Fibroblast of lung (primary cell): ENCODE results near the gene CREB3. TPM values are rescaled to one million over a fixed set of nuclear protein-coding genes. Genes with fewer than 3 reads are reported as not detected.

Experiments used
- DNase-seq, 2 donors: peaks; one replicate each; pipeline versions ENCODE4 v3.0.0 to v3.0.0-alpha.2; 2010; ENCODE audit warnings: low read depth in 2 of 2
- H2AFZ ChIP-seq: 2 replicates; pipeline ENCODE4 v1.5.1; 2012; ENCODE audit warnings: low read length, control low read depth, inconsistent platforms
- H3K27ac ChIP-seq: 2 replicates; pipeline ENCODE4 v1.5.1; 2011; ENCODE audit warnings: low read length, control low read depth; ENCODE audit not compliant: insufficient read depth
- H3K27me3 ChIP-seq: 2 replicates; pipeline ENCODE4 v1.5.1; 2011; ENCODE audit warnings: mild to moderate bottlenecking, low read length; ENCODE audit not compliant: control insufficient read depth, insufficient read depth
- H3K36me3 ChIP-seq: 2 replicates; pipeline ENCODE4 v1.5.1; 2011; ENCODE audit warnings: low read length; ENCODE audit not compliant: control insufficient read depth, insufficient read depth
- H3K4me1 ChIP-seq: 2 replicates; pipeline ENCODE4 v1.5.1; 2011; ENCODE audit warnings: low read length; ENCODE audit not compliant: control insufficient read depth, insufficient read depth; ENCODE audit errors: extremely low read depth
- H3K4me2 ChIP-seq: 2 replicates; pipeline ENCODE4 v1.5.1; 2011; ENCODE audit warnings: low read length, control low read depth; ENCODE audit not compliant: insufficient read depth; ENCODE audit errors: extremely low read depth
- H3K4me3 ChIP-seq, 4 experiments: fragments of 200-600 bp in 1 of 4; sonication (generic) in 1 of 4; replicated peaks in 1 of 4; 2 replicates each; pipeline ENCODE4 v1.5.1; 2011 to 2016; ENCODE audit warnings: low read length in 4 of 4, low read depth in 3 of 4, mild to moderate bottlenecking in 3 of 4, control low read depth in 2 of 4, inconsistent platforms in 1 of 4, mixed read lengths in 1 of 4; ENCODE audit not compliant: insufficient read depth in 1 of 4; ENCODE audit errors: control extremely low read depth in 1 of 4
- H3K79me2 ChIP-seq: 2 replicates; pipeline ENCODE4 v1.5.1; 2012; ENCODE audit warnings: mild to moderate bottlenecking, low read length, inconsistent platforms; ENCODE audit not compliant: control insufficient read depth, insufficient read depth
- H3K9ac ChIP-seq: 2 replicates; pipeline ENCODE4 v1.5.1; 2011; ENCODE audit warnings: mild to moderate bottlenecking, low read length, control low read depth; ENCODE audit not compliant: insufficient read depth
- H3K9me3 ChIP-seq: 2 replicates; pipeline ENCODE4 v1.5.1; 2012; ENCODE audit warnings: low read depth, low read length; ENCODE audit not compliant: control insufficient read depth, insufficient read depth
- H4K20me1 ChIP-seq: 2 replicates; pipeline ENCODE4 v1.5.1; 2011; ENCODE audit warnings: low read length; ENCODE audit not compliant: control insufficient read depth, insufficient read depth; ENCODE audit errors: extremely low read depth
- EZH2 ChIP-seq: IDR thresholded peaks from 2 replicates; pipeline ENCODE4 v1.5.1; 2012; ENCODE audit warnings: low read length, control low read depth, mild to moderate bottlenecking; ENCODE audit errors: missing control alignments
- polyA plus RNA-seq, 2 donors: library from polyadenylated mRNA; depleted of rRNA in 1 of 2; stranded (reverse) in 1 of 2; unstranded in 1 of 2; fragments of >200 nt; gene quantifications; 2 replicates each; pipeline ENCODE4 v1.2.1, GENCODE V29; 2011 to 2012; ENCODE audit warnings: missing spikeins in 1 of 2
- total RNA-seq: library from RNA; depleted of rRNA; stranded (reverse); fragments of >200 nt; gene quantifications from 2 replicates; pipeline ENCODE4 v1.2.1, GENCODE V29; 2014
- TF ChIP-seq, protein P1 (sequence below), 2 donors: IDR thresholded peaks in 1 of 2; conservative IDR thresholded peaks in 1 of 2; 1 replicate in 1 of 2; 2 replicates in 1 of 2; pipeline ENCODE4 v1.5.1; 2011 to 2012; ENCODE audit warnings: low read length in 2 of 2, control low read depth in 1 of 2, inconsistent platforms in 1 of 2, low read depth in 1 of 2, mild to moderate bottlenecking in 1 of 2

CREB3 gene
- total and polyA plus RNA-seq, 2 donors (not counting 1 experiment from before 2014, with no cell fraction given) = 50.2 to 70.2 TPM

GRCh38 chr9:35685506-35685905 is 47.0 kb upstream of the CREB3 start:
- H3K27me3 ChIP-seq = no peaks in the 10 kb centered on the region
- H3K4me2 ChIP-seq = peak overlapping the region; percentile 4
- no peak overlapping the region for H3K9ac ChIP-seq
- no peak overlapping the region for H2AFZ ChIP-seq
- peaks cover 52% of the 10 kb centered on the region for H3K79me2 ChIP-seq
- H4K20me1 ChIP-seq = peaks cover 2% of the 10 kb centered on the region
- peaks cover 40% of the 10 kb centered on the region for H3K4me1 ChIP-seq
- H3K36me3 ChIP-seq = peaks cover 32% of the 10 kb centered on the region
- DNase-seq = no peak
- no peak overlapping the region for H3K27ac ChIP-seq
- H3K4me3 ChIP-seq = peak overlapping the region in 1 of 4 experiments; percentile 30
- no peaks in the 10 kb centered on the region for H3K9me3 ChIP-seq
- no peak for TF ChIP-seq EZH2
- TF ChIP-seq, protein P1, sequence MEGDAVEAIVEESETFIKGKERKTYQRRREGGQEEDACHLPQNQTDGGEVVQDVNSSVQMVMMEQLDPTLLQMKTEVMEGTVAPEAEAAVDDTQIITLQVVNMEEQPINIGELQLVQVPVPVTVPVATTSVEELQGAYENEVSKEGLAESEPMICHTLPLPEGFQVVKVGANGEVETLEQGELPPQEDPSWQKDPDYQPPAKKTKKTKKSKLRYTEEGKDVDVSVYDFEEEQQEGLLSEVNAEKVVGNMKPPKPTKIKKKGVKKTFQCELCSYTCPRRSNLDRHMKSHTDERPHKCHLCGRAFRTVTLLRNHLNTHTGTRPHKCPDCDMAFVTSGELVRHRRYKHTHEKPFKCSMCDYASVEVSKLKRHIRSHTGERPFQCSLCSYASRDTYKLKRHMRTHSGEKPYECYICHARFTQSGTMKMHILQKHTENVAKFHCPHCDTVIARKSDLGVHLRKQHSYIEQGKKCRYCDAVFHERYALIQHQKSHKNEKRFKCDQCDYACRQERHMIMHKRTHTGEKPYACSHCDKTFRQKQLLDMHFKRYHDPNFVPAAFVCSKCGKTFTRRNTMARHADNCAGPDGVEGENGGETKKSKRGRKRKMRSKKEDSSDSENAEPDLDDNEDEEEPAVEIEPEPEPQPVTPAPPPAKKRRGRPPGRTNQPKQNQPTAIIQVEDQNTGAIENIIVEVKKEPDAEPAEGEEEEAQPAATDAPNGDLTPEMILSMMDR (conservative IDR thresholded peaks at IDR 0.05 in 1 of 2, IDR thresholded peaks at IDR 0.05 in 1 of 2; ENCODE audit: low read depth in 1 of 2, low read length in 2 of 2) = no peak

DNA sequence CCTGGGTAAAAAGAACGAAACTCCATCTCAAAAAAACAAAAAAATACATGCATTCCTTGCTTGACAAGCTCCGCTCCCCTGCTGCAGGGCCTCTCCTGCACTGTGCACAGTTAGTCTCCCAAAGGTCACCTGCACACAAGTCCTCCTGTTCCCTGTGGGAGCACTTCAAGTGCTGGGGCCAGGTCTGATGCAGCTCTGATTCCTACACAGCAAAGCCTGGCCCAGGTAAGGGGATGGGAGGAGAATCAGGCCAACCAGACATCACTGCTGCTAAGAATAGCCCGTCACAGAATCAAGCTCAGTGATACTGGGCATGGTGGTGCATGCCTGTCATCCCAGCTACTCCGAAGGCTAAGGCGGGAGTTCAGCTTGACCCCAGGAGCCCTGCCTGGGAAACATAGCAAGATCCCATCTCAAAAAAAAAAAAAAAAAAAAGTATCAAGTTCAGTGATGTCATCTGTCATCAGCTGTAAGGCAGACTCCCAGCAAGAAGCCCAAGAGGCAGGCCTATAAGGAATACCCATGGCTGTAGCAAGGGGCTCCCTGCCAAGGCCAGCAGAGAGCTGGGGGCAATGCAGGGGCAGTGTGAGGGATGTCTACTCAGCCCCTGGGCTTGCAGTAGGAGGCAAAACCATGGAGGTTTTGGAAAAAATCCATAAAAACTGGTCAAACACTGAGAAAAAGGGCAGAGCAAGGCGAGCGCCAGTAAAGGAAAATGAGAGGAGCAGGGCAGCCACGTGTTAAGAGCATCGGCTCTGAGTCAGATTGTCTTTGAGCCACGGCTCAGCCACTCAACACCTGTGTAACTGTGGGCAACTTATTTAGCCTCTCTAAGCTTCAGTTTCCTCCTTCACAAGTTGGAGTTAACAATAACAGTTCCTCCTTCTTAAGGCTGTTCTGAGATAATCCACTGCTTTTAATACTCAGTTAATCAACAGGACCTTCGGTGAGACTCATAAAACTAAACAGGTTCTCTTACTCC is 46.0 kb upstream of the CREB3 start:
- Histone ChIP-seq H3K4me2 (peak overlapping the region; percentile 99), H3K36me3 (peaks cover 32% of the 10 kb centered on the region), H3K79me2 (peaks cover 52% of the 10 kb centered on the region), H3K9ac (no peak overlapping the region), H3K27me3 (no peaks in the 10 kb centered on the region), H3K4me3 (peak overlapping the region; percentile 57 to 99 (median 67)), H4K20me1 (peaks cover 2% of the 10 kb centered on the region), H3K4me1 (peaks cover 38% of the 10 kb centered on the region), H3K27ac (no peak overlapping the region), H3K9me3 (no peaks in the 10 kb centered on the region), H2AFZ (no peak overlapping the region)
- peak; percentile 71 to 74 for DNase-seq
- TF ChIP-seq EZH2 = no peak
- TF ChIP-seq, protein P1 (conservative IDR thresholded peaks at IDR 0.05 in 1 of 2, IDR thresholded peaks at IDR 0.05 in 1 of 2; ENCODE audit: low read depth in 1 of 2, low read length in 2 of 2) = no peak

DNA sequence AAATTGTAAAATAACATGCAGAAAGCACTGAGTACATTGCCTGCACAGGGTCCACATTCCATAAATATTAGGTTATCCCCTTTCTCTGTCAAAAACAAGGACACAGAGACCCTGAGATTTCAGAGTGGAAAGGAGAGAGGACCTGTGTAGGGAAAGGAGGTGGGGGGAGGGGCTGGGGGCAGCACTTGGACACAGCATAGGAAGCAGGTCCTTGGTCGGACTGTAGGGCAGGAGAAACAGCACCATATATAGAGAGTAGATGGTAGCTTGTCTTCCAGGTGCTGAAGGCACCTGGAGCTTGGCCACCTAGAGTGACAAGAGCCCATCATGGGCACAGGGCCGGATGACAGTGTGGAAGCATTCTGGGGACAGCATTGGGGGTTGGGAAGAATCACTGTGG is 45.2 kb upstream of the CREB3 start:
- H3K9ac ChIP-seq = no peak overlapping the region
- peaks cover 52% of the 10 kb centered on the region for H3K79me2 ChIP-seq
- no peak for DNase-seq
- peak overlapping the region; percentile 99 for H3K4me2 ChIP-seq
- H3K27me3 ChIP-seq = no peaks in the 10 kb centered on the region
- H3K27ac ChIP-seq = no peak overlapping the region
- peak overlapping the region; percentile 57 to 99 (median 67) for H3K4me3 ChIP-seq
- no peaks in the 10 kb centered on the region for H3K9me3 ChIP-seq
- no peak overlapping the region for H2AFZ ChIP-seq
- peaks cover 2% of the 10 kb centered on the region for H4K20me1 ChIP-seq
- peaks cover 35% of the 10 kb centered on the region for H3K4me1 ChIP-seq
- H3K36me3 ChIP-seq = peaks cover 28% of the 10 kb centered on the region
- TF ChIP-seq, protein P1 (conservative IDR thresholded peaks at IDR 0.05 in 1 of 2, IDR thresholded peaks at IDR 0.05 in 1 of 2; ENCODE audit: low read depth in 1 of 2, low read length in 2 of 2) = no peak
- TF ChIP-seq EZH2 = no peak
